Dendritic cell treated with granulocyte-macrophage colony-stimulating factor and Interleukin-4, amounts not matched to agents 40 ng/mL and 50 ng/mL, for 4 days (primary cell): ENCODE data around the gene TAOK3.

Source experiments
- H3K27ac Mint-ChIP-seq: one replicate; pipeline ENCODE4 v1.8.0; 2022; ENCODE audit warnings: mild to moderate bottlenecking, mixed read lengths
- H3K27me3 Mint-ChIP-seq: one replicate; pipeline ENCODE4 v1.8.0; 2022; ENCODE audit warnings: mild to moderate bottlenecking, mixed read lengths
- H3K36me3 Mint-ChIP-seq: one replicate; pipeline ENCODE4 v1.8.0; 2022; ENCODE audit warnings: low read depth, mixed read lengths
- H3K4me1 Mint-ChIP-seq: one replicate; pipeline ENCODE4 v1.8.0; 2022; ENCODE audit warnings: low read depth, mixed read lengths
- H3K4me3 Mint-ChIP-seq: one replicate; pipeline ENCODE4 v1.8.0; 2022; ENCODE audit warnings: mild to moderate bottlenecking, moderate library complexity, mixed read lengths
- H3K9me3 Mint-ChIP-seq: one replicate; pipeline ENCODE4 v1.8.0; 2022; ENCODE audit warnings: mixed read lengths
- intact Hi-C: fragments of 100-400 bp; cut with micrococcal nuclease; formaldehyde crosslinking; loops from one replicate; pipeline ENCODE4 v1.15.0; 2022

TAOK3 gene

GRCh38 chr12:118237052-118237665 is 135.5 kb downstream of the TAOK3 start:
- Mint-ChIP-seq H3K27ac (peak overlapping the region; percentile 81), H3K36me3 (peaks cover 53% of the 10 kb centered on the region), H3K9me3 (no peaks in the 10 kb centered on the region), H3K27me3 (no peaks in the 10 kb centered on the region), H3K4me1 (peaks cover 30% of the 10 kb centered on the region), H3K4me3 (peak overlapping the region; percentile 17)
- intact Hi-C loops: loop anchor here (5.0 kb wide), 3 partner anchors 70 to 140 kb away; partner anchors contain the start of gene SUDS3

- no peaks in the 10 kb centered on the region for H3K9me3 Mint-ChIP-seq
- H3K27ac Mint-ChIP-seq: no peak overlapping the region
- intact Hi-C loops: no loop called here
- H3K4me1 Mint-ChIP-seq: no peaks in the 10 kb centered on the region
- peaks cover 61% of the 10 kb centered on the region for H3K36me3 Mint-ChIP-seq
- no peak overlapping the region for H3K4me3 Mint-ChIP-seq
- no peaks in the 10 kb centered on the region for H3K27me3 Mint-ChIP-seq
These were observed 152.0 kb downstream of the TAOK3 start for GRCh38 chr12:118220702-118221101.

GRCh38 chr12:118219772-118220171 is 152.9 kb downstream of the TAOK3 start:
- intact Hi-C loops: no loop called here
- no peak overlapping the region for H3K27ac Mint-ChIP-seq
- H3K36me3 Mint-ChIP-seq: peaks cover 66% of the 10 kb centered on the region
- H3K4me1 Mint-ChIP-seq: no peaks in the 10 kb centered on the region
- no peaks in the 10 kb centered on the region for H3K9me3 Mint-ChIP-seq
- no peaks in the 10 kb centered on the region for H3K27me3 Mint-ChIP-seq
- no peak overlapping the region for H3K4me3 Mint-ChIP-seq

GRCh38 chr12:118219106-118219505 is 153.6 kb downstream of the TAOK3 start:
- H3K27me3 Mint-ChIP-seq: no peaks in the 10 kb centered on the region
- H3K36me3 Mint-ChIP-seq: peaks cover 68% of the 10 kb centered on the region
- no peaks in the 10 kb centered on the region for H3K9me3 Mint-ChIP-seq
- intact Hi-C loops: no loop called here
- no peaks in the 10 kb centered on the region for H3K4me1 Mint-ChIP-seq
- no peak overlapping the region for H3K4me3 Mint-ChIP-seq
- no peak overlapping the region for H3K27ac Mint-ChIP-seq

GRCh38 chr12:118213452-118213851 is 159.3 kb downstream of the TAOK3 start:
- H3K27ac Mint-ChIP-seq: no peak overlapping the region
- H3K4me1 Mint-ChIP-seq: no peaks in the 10 kb centered on the region
- peaks cover 77% of the 10 kb centered on the region for H3K36me3 Mint-ChIP-seq
- no peak overlapping the region for H3K4me3 Mint-ChIP-seq
- H3K27me3 Mint-ChIP-seq: no peaks in the 10 kb centered on the region
- intact Hi-C loops: no loop called here
- no peaks in the 10 kb centered on the region for H3K9me3 Mint-ChIP-seq

GRCh38 chr12:118212606-118213005 is 160.1 kb downstream of the TAOK3 start:
- Mint-ChIP-seq H3K36me3 (peaks cover 85% of the 10 kb centered on the region), H3K4me1 (no peaks in the 10 kb centered on the region), H3K27me3 (no peaks in the 10 kb centered on the region), H3K9me3 (no peaks in the 10 kb centered on the region), H3K27ac (no peak overlapping the region), H3K4me3 (no peak overlapping the region)
- intact Hi-C loops: no loop called here

GRCh38 chr12:118206107-118206412 is 166.6 kb downstream of the TAOK3 start:
- peak overlapping the region; percentile 65 for H3K27ac Mint-ChIP-seq
- H3K4me3 Mint-ChIP-seq: no peak overlapping the region
- peaks cover 10% of the 10 kb centered on the region for H3K4me1 Mint-ChIP-seq
- no peaks in the 10 kb centered on the region for H3K27me3 Mint-ChIP-seq
- peaks cover 79% of the 10 kb centered on the region for H3K36me3 Mint-ChIP-seq
- intact Hi-C loops: no loop called here
- no peaks in the 10 kb centered on the region for H3K9me3 Mint-ChIP-seq

- H3K9me3 Mint-ChIP-seq: no peaks in the 10 kb centered on the region
- no peak overlapping the region for H3K27ac Mint-ChIP-seq
- intact Hi-C loops: no loop called here
- peaks cover 73% of the 10 kb centered on the region for H3K36me3 Mint-ChIP-seq
- H3K4me3 Mint-ChIP-seq: no peak overlapping the region
- peaks cover 5% of the 10 kb centered on the region for H3K4me1 Mint-ChIP-seq
- H3K27me3 Mint-ChIP-seq: no peaks in the 10 kb centered on the region
These were observed 178.7 kb downstream of the TAOK3 start for GRCh38 chr12:118193958-118194357.

GRCh38 chr12:118193477-118193876 is 179.2 kb downstream of the TAOK3 start:
- Mint-ChIP-seq H3K27me3 (no peaks in the 10 kb centered on the region), H3K4me3 (no peak overlapping the region), H3K9me3 (no peaks in the 10 kb centered on the region), H3K27ac (no peak overlapping the region), H3K36me3 (peaks cover 73% of the 10 kb centered on the region), H3K4me1 (peaks cover 5% of the 10 kb centered on the region)
- intact Hi-C loops: no loop called here

GRCh38 chr12:118190266-118190665 is 182.4 kb downstream of the TAOK3 start:
- Mint-ChIP-seq H3K4me1 (peaks cover 5% of the 10 kb centered on the region), H3K27ac (no peak overlapping the region), H3K4me3 (no peak overlapping the region), H3K36me3 (peaks cover 62% of the 10 kb centered on the region), H3K27me3 (no peaks in the 10 kb centered on the region), H3K9me3 (no peaks in the 10 kb centered on the region)
- intact Hi-C loops: no loop called here

GRCh38 chr12:118189741-118190191 is 182.9 kb downstream of the TAOK3 start:
- Mint-ChIP-seq H3K36me3 (peaks cover 60% of the 10 kb centered on the region), H3K27ac (no peak overlapping the region), H3K9me3 (no peaks in the 10 kb centered on the region), H3K4me1 (peaks cover 5% of the 10 kb centered on the region), H3K4me3 (no peak overlapping the region), H3K27me3 (no peaks in the 10 kb centered on the region)
- intact Hi-C loops: no loop called here

GRCh38 chr12:118188690-118189371 is 183.9 kb downstream of the TAOK3 start:
- Mint-ChIP-seq H3K4me3 (no peak overlapping the region), H3K27me3 (no peaks in the 10 kb centered on the region), H3K9me3 (no peaks in the 10 kb centered on the region), H3K36me3 (peaks cover 50% of the 10 kb centered on the region), H3K27ac (no peak overlapping the region), H3K4me1 (peaks cover 7% of the 10 kb centered on the region)
- intact Hi-C loops: no loop called here

GRCh38 chr12:118187751-118188435 is 184.8 kb downstream of the TAOK3 start:
- Mint-ChIP-seq H3K27ac (no peak overlapping the region), H3K9me3 (no peaks in the 10 kb centered on the region), H3K36me3 (peaks cover 42% of the 10 kb centered on the region), H3K4me3 (no peak overlapping the region), H3K4me1 (peaks cover 13% of the 10 kb centered on the region), H3K27me3 (no peaks in the 10 kb centered on the region)
- intact Hi-C loops: no loop called here

GRCh38 chr12:118185602-118186397 is 186.9 kb downstream of the TAOK3 start:
- Mint-ChIP-seq H3K27ac (no peak overlapping the region), H3K27me3 (no peaks in the 10 kb centered on the region), H3K4me3 (no peak overlapping the region), H3K4me1 (peaks cover 16% of the 10 kb centered on the region), H3K9me3 (no peaks in the 10 kb centered on the region), H3K36me3 (peaks cover 49% of the 10 kb centered on the region)
- intact Hi-C loops: no loop called here
